Nephron (organoid): ENCODE results near the gene GCC1.

Experiments
- H3K27ac Mint-ChIP-seq, 3 experiments: 2 replicates each; pipeline ENCODE4 v1.8.0; 2020; ENCODE audit warnings: mixed read lengths in 3 of 3, mild to moderate bottlenecking in 2 of 3, moderate library complexity in 1 of 3
- H3K27me3 Mint-ChIP-seq: 2 replicates; pipeline ENCODE4 v1.8.0; 2021; ENCODE audit warnings: low read depth, mild to moderate bottlenecking, moderate library complexity, mixed read lengths
- H3K36me3 Mint-ChIP-seq: 2 replicates; pipeline ENCODE4 v1.8.0; 2020; ENCODE audit warnings: low read depth, mixed read lengths
- H3K4me1 Mint-ChIP-seq: 2 replicates; pipeline ENCODE4 v1.8.0; 2020; ENCODE audit warnings: mixed read lengths
- H3K4me3 Mint-ChIP-seq, 3 experiments: 2 replicates each; pipeline ENCODE4 v1.8.0; 2020; ENCODE audit warnings: mild to moderate bottlenecking in 3 of 3, mixed read lengths in 3 of 3, moderate library complexity in 2 of 3
- H3K9me3 Mint-ChIP-seq: 2 replicates; pipeline ENCODE4 v1.8.0; 2020; ENCODE audit warnings: mixed read lengths
- CTCF ChIP-seq, 3 experiments: fragments of 200-600 bp; sonication (generic); IDR thresholded peaks; one replicate each; pipeline ENCODE4 v1.5.0; 2021; ENCODE audit warnings: antibody characterized with exemption in 3 of 3; ENCODE audit not compliant: unreplicated experiment in 3 of 3

The GCC1 gene

GRCh38 chr7:127532151-127532550 is 53.2 kb downstream of the GCC1 start:
- no peak for TF ChIP-seq CTCF (IDR thresholded peaks at IDR 0.05; ENCODE audit: unreplicated experiment in 3 of 3)
- no peak overlapping the region for H3K27ac Mint-ChIP-seq
- peaks cover 6% of the 10 kb centered on the region for H3K9me3 Mint-ChIP-seq
- no peak overlapping the region for H3K4me3 Mint-ChIP-seq
- H3K27me3 Mint-ChIP-seq, result peaks cover 53% of the 10 kb centered on the region
- H3K36me3 Mint-ChIP-seq, result no peaks in the 10 kb centered on the region
- H3K4me1 Mint-ChIP-seq, result no peaks in the 10 kb centered on the region
